ENCODE results near the gene GJB1.

Gene GJB1

DNA sequence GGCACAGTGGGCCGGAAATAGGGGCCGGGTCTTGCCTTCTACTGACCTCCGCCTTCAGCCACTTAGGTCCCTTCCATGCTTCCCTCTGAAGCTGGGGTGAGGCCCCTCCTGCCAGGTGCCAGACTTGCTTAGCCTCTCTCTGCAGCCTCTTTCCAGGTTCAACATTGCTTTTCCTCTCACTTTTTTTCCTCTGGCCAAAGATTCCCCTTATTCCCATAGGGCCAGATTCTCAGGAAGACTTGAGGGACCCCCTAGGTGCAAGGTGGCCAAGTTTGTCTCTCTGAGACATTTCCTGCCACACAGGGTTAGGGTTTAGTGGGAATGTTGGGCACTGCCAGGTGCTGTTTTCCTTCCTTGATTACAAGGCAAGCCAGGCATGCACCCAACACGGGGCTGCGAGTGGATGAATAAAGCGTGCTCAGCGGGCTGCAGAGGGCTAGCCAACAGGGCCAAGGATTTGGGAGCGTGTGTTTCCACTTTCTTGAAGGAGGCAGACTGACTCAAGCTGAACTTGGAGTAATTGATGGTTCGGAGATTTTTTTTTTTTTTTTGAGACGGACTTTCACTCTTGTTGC, 7.6 kb upstream of the GJB1 start:
- no peak for DNase-seq (ENCODE audit: low spot score)

DNA sequence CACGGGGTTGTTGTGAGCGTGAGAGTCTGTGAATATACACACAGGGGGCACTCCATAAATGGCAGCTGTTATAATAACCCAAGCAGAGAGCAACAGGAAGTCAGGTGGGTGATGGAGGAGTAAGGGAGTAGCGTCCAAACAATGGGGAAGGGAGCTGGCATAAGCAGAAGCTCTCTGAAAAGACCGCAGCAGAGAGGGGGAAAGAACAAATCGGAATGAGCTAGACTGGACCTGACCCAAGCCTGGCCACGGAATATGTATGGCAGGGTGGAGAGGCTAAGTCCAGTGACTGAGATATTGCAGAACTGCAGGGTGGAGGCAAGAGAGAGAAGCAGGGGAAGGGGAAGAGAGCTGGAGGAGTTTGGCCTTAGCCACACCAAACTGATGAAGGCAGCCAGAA, 6.5 kb upstream of the GJB1 start:
- DNase-seq (ENCODE audit: low spot score), result no peak

DNA sequence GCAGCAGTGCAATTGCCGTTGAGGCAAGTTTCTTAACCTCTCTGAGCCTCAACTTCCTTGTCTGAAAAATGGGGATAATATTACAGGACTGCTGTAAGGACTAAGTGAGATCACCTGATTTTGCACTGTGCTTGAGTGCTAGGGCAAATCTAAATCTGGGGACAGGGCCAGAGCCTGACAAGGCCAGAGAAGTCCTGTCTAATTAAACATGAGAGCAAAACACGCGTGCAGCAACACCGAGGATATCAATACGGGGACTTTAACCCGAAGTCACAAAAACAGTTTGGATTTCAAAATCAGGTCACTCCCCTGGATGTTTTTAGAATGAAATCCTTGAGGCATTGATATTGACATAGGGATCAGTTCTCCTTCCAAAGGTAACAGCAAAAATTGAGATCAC, 5.7 kb upstream of the GJB1 start:
- DNase-seq (ENCODE audit: low spot score), result no peak

DNA sequence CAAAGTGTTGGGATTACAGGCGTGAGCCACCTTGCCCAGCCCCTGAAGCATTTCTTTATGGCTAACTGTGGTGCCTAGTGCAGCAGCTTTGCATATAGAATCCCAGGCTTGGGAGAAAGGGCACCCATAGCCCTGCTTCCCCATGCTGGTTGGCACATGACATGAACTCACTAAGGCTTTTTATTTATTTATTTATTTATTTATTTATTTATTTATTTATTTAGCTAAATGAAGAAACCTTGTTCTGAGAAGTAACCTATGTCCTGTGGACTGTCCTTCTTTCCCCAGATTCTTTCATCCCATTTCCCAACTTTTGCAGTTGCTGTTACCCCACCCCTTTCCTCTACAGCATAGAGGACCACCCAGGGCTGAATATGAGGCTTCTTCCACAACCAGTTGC, 1.9 kb upstream of the GJB1 start:
- DNase-seq (ENCODE audit: low spot score), result no peak

DNA sequence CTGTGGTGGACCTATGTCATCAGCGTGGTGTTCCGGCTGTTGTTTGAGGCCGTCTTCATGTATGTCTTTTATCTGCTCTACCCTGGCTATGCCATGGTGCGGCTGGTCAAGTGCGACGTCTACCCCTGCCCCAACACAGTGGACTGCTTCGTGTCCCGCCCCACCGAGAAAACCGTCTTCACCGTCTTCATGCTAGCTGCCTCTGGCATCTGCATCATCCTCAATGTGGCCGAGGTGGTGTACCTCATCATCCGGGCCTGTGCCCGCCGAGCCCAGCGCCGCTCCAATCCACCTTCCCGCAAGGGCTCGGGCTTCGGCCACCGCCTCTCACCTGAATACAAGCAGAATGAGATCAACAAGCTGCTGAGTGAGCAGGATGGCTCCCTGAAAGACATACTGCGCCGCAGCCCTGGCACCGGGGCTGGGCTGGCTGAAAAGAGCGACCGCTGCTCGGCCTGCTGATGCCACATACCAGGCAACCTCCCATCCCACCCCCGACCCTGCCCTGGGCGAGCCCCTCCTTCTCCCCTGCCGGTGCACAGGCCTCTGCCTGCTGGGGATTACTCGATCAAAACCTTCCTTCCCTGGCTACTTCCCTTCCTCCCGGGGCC, 1.2 kb downstream of the GJB1 start:
- no peak for DNase-seq (ENCODE audit: low spot score)

DNA sequence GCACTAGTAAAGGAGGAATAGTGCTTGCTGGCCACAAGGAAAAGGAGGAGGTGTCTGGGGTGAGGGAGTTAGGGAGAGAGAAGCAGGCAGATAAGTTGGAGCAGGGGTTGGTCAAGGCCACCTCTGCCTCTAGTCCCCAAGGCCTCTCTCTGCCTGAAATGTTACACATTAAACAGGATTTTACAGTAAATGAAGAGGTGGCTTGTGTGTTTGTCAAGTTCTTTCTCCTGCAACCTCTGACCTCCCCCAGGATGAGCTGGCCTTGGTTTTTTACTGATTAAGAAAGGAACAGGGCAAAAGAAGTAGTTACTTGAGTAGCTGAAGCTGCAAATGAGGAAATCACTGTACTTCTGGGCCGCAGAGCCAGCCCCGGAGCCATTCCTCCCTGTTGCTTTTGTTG, 2.0 kb downstream of the GJB1 start:
- no peak for DNase-seq (ENCODE audit: low spot score)

DNA sequence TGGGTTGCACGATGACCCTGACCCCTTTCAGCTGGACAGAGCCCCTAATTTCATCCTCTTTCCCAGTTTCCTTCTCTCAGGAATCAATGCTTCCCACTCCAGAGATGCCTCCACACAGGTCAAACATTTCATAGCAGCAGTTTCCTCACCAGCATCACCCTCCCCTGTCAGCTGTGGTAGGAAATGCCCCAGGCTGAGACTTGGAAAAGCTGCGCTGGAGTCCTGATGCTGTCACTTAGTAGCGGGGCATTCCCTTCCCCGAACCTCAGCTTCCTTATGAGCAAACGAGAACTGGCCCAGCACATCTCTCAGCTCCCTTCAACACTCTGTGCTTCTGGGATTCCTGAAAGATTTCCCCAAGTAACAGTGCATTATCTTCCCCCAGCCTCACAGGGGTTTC, 2.7 kb downstream of the GJB1 start:
- DNase-seq (ENCODE audit: low spot score), result no peak

DNA sequence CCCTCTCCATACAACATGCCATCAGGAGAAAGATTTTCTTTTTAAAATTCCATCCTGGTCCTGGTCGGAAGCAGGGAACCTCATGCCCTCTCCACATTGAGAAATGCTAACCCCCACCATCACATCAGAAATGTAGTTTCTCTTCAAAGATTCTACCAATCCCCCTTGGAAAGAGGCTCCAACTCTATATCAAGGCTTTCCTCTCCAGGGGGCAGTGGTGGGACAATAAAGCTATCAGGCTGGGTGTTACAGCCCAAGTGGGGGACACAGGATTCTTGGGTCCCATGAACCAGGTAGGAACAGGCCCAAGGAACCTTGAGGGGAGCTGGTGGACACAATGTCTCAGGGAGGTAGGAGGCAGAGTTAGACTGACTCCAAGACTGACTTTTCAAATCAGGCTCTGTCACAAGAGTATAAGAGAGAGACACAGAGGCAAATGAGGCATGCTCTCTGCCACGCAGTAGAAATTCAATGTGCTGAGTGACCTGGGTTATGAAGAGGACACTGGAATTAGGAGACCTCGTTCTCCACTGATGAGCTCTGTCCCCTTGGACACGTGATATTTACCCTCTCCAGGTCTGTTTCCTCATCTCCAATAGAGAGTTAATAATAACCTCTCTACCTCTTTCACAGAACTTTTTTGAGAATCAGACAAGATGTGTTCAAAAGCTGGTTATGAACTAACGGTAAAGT, 4.5 kb downstream of the GJB1 start:
- no peak for DNase-seq (ENCODE audit: low spot score)

DNA sequence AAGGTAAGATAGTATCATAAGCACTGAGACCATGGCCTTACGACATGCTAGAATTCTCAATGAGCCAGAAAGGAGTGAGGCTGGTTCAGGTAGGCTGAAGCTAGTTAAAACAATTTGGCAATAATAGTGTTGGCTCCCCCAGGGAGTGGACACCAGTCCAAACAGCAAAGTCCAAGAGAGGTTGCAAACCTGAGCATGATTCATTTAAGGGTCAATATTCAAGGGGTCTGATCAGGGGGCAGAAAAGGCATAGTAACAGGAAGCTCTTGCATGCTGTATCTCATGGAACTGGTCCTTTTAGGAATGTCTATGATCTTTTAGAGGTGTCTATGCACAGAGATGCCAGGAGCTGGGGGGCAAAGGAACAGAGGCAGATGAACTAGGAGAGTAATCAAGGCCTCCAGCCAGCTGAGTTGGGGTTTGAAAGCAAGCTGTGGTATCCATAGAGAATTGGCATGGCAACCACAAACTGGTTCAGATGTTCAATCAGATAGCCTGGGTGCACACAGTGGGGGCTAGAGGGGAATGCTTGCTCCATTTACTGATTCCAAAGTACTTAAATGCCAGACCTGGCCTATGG, 5.1 kb downstream of the GJB1 start:
- DNase-seq (ENCODE audit: low spot score), result no peak

DNA sequence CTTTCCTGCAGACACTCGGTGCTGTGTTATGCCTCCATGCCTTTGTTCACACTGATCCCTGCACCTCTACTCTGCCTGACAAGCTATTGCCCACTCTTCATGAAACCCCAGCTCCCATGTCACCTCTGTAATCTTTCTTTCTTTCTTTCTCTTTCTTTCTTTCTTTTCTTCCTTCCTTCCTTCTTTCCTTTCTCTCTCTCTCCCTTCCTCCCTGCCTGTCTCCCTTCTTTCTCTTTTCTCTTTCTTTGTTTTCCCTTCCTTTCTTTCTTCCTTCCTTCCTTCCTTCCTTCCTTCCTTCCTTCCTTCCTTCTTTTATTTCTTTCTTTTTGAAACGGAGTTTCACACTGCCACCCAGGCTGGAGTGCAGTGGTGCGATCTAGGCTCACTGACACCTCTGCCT, 12.5 kb downstream of the GJB1 start:
- no peak for DNase-seq (ENCODE audit: low spot score)

DNA sequence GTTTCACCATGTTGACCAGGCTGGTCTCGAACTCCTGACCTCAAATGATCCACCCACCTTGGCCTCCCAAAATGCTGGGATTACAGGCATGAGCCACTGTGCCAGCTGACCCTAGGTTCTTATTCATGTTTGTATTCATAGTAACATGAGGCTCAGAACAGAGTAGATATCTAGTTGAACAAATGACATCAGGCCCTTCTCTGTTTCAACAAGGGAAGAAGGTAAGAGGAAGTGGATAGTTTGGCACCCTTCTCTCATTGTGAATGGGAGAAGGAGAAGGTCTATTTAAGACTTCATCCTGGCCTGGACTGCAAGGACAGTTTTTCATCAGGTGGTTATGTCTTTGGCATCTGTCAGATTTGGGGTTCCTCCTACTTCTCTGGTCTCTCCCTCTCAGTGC, 13.8 kb downstream of the GJB1 start:
- no peak for DNase-seq (ENCODE audit: low spot score)

DNA sequence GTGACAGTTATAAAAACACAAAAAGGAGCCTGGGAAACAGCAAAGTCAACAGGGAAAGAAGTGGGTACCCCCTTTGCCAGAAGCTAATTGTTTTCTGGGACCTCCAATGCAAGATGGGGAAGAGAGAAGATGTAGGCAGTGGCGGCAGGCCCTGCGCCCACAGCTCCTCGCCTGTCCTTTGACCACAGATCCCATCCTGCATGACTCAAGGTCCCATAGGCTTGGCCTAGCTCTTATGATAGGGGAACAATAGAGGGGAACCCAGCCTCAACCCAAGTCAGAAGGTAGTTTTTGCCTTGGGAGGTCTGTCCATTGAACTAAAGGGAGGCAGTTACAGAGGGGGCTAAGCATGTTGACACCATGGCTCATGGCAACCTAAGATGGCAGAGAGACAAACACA, 16.8 kb downstream of the GJB1 start:
- no peak for DNase-seq (ENCODE audit: low spot score)

DNA sequence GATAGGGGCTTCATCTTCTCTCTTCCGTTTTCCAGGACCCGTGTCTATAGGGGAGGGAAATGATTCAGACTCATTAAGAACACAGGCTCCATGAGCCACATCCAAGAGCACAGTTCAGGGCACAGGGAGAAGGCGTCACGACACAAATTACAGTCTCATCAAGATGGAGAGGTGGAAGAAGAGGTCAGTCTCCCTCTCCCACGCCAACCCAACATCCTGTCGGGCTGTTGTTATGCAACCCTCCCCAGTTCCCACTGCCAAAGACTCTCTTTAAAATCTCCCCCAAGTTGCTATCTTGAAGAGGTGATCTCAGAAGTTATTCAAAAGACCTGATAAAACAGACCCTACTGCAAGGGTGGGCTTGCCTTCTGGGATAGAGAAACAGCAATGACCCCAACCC, 18.3 kb downstream of the GJB1 start:
- no peak for DNase-seq (ENCODE audit: low spot score)

DNA sequence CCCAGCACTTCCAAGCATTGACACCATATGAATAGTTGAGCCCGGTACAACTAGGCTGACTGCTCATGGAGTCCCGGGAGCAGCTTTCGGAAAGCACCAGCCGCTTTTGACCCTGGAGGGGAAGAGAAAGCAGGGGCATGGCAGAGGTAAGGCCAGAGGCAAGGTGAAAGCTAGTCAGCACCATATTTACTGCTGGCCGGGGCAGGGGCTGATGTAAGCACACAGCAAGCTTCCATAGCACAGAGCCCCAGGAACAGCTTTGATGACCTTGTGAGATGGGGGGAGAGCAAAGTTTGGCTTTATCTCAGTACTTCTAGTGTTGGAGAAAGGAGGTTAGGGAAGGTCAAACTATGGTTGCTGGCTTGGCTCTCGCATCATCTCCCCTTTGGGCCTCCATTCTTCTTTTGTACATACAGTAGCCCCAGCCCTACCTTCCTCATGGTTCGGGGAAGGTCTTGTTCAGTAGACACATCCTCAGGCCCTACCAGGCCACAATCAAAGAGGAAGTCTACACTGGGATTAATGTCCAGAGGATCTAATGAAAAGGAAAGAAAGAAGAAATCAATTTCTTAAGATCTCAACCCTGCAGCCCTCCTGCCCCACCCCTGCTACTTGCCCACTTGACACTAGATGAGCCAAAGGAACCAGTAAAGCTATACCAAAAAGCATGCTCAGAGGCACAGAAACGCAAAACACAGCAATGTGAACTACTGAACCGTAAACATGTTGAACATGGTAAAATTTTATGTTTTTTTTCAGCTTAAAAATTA, 21.5 kb downstream of the GJB1 start:
- no peak for DNase-seq (ENCODE audit: low spot score)

DNA sequence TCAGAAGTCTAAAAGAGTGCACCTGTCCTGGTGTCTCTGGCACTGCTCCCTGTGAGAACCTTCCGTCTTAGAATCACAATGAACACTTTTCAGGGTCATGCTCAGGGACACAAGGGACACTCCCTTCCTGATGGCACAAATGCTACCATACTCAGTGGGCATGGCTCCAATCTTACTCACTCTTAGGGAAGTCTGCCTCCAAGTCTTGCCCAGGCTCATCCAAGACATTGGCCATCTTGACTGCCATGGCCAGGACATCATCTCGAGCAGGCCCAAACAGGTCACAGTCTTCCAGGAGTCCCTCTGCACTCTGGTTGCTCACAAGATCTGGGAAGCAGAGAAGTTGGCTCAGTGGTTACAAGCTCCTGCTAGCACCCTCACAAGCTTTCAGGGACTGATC, 22.1 kb downstream of the GJB1 start:
- no peak for DNase-seq (ENCODE audit: low spot score)

DNA sequence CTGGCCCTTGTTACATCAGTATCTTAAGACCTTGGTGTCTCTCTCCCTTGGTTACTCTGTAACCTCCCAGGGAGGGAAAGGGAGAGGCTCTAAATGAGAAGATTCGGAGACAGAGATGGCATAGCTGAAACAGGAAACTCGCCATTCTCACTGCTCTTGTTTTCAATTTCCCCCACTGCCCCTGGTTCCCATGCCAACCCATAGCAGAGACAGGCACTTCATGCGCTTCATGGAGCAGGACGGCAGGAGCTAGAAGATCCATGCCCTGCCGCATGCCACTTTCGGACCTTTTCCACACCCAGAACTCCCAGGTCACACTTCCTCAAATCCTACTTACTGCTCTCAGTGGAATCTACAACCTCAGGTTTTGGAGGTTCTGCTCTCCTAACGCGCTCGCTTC, 27.8 kb downstream of the GJB1 start:
- DNase-seq (ENCODE audit: low spot score), result no peak

DNA sequence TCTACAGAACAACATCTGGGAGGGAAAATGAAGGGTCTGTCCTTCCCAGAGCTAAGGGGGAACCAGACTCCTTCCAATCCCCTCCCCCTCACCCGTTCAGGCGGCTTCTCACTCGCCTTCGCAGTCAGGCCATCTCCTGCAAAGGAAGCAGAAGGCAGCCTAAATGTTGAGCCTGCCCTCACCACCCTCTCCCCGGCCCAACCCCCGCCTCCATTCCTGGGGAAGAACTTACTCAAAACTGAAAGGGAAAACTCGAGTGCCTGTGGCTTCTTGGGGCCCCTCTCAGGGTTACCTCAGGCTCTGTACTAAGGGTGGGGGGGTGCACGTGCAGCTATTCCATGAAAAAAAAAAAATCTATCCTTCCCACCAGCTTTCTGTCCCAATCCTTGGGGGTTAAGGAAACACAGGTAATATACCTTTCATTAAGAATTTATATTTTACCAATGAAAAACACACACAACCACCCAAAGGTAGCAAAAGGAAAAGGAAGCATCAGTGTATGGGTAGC, 28.5 kb downstream of the GJB1 start:
- peak; percentile 23 for DNase-seq (ENCODE audit: low spot score)

DNA sequence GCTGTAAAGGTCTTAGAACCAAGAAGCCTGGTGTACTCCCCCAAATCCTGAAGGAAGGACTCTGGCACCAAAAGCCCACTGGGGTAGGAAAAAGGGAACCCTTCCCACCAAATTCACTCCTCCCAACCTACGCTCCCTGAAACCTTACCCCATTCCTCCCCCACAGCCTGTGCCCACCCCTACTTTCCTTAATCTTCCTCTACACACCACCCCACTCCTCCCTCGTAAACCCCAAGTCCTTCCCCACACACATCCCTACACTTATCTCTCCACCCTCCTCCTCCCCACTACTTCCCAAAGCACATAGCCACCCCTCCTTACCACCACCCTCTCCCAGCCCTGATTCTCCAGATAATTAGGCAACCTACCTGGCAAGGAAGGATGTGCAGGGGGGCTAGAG, 29.2 kb downstream of the GJB1 start:
- DNase-seq (ENCODE audit: low spot score), result no peak

DNA sequence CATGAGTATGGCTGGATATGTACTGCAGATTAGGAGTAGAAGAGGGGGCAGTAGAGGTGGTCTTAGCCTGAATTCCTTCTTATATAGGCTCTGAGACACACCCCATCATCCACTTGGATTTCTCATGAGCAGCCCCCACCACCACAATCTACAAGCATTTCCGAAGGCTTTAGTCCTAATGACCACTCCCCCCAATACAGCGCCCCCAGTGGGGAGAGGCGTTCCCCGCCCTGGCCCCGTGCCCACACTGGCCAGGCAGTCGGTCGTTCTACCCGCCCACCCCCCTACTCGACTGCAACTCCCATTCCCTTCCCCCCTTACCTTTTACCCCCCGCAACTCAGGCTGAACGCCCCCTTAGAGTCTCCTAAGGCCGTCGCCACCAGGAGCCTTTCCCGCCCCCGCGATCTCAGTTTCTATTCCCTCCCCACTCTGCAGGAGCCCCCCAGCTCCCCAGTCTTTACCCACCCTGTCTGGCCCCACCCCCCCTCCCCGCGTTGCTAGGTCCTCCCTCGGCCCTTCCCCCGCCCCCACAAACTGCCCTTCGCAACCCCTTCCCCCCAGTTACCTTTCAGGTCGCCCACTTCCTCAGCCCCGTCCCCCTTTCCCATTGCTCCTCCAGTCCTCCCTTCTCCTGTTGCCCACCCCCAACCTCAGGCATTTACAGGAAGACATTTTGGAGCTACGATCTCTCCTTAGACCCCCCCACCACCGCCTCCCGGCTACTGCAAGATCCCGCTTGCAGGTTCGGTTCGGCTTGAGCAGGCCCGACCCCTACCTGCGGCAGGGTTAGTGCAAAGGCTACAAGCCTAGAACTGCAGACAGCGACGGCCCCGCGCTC, 30.4 kb downstream of the GJB1 start:
- DNase-seq (ENCODE audit: low spot score), result peak; percentile 39

DNA sequence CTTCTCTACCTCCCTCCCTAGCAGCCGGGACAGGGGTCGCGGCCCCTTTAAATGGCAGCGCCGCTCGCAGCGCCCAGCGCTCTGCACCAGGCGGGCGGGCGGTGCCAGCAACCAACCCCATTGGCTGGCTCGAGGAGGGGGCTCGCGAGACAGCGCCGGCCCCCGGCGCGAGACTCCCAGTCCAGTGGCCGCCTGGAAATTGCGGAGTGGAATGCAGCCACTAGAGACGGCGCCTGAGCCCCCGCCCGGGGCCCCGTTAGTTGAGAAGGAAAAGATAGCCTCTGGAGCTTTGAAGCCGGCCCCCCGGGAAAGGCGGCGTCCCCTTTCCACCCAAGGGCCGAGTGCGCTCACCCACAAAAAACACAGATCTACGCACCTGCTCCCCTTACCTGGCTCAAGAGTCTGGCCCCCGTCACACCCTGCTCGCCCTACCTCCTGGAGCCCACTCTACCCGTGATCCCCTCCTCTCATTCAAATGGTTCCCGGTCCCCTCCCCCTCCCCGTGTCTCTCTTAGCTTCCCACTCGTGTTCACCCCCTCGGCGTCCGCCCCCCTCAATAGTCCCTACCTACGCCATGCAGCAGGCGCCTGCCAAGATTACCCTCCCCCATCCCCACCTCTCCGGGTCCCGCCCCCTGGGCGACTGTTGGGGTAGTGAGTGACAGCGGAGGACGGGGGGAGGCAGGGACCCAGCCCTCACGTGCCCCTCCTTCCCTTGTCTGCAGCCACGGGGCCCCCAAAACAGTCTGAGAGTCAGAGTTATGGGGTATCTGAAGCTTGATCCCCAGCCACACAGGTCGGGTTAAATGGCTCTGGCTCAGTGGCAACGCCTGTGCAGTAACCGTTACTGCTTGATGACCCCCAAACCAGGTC, 31.3 kb downstream of the GJB1 start, which contains the start of gene ZMYM3:
TSS of gene ZMYM3 (minus strand) at position 49 of the 872 bp plus-strand sequence. CDS start 885 bp downstream, outside the sequence.
- peak; percentile 79 for DNase-seq (ENCODE audit: low spot score)
